Measurements from ENCODE around the gene PNRC1. TPM values are rescaled to one million over a fixed set of nuclear protein-coding genes. Genes with fewer than 3 reads are reported as not detected.
A peak's percentile ranks its signal among the peaks of the same experiment; 100 is the strongest.

Gene PNRC1
- total RNA-seq, 1 experiment from 2014 or later = 66.9 TPM

DNA sequence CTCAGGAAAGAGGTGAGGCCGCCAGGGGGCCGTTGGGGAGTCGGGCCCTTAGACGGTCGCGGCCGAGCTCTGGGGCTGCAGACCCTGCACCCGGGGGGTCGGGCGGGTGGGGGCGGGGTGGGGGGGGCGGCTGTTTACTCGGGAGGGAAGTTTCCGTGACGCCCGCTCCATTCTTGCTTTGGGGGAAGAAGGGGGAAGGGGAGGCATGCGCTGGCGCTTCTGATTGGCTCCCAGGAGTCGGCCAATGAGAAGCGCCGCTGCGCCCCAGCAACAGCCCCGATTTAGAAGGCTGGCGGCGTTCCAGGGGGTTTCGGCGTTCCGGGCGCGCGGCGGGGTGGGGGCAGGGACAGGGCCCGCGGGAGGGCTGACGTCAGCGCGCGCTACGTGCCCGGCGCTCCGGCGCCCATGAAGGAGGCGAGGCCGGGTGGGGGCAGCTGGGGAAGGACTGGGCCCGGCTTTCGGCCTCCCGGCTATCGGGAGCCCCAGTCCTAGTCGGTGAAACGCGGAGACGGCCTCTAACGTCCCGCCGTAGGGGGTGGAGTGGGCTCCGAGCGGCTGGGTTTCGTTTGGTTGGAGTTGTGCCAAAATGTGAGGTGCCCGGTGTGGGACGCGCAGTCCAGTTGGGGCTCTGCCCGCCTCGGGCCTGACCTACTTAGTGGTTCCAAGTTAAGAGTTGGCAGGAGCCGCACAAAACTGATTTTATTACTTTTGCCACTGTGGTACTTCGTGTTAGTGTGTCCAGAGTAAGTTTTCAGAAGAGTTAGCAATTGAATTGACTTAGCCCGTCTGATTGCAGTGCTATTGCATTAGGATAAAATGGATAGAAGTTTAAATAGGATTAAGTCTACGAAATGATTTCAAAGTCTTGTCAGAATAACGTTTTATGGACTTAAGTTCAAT lies 1.1 kb downstream of the PNRC1 start:
- POLR2A ChIA-PET (ENCODE audit: unreplicated experiment) = interaction anchor here (1.8 kb wide), 1 partner anchor 217 kb away, joined by 22 read pairs; no protein-coding TSS in a partner anchor
- CTCF ChIA-PET = no interaction called here
- Histone ChIP-seq H2AFZ (peak overlapping the region; percentile 73), H3K79me2 (ENCODE audit: low read depth) (peaks cover 27% of the 10 kb centered on the region), H3K9me2 (ENCODE audit: insufficient read depth) (no peaks in the 10 kb centered on the region), H3K9me3 (ENCODE audit: insufficient read depth, low read depth) (no peaks in the 10 kb centered on the region), H3K4me2 (peak overlapping the region; percentile 96), H3K36me3 (ENCODE audit: low read depth) (0 out of 2 replicates have a peak, but pooled peaks cover 9% of the 10 kb centered on the region), H3K27ac (peak overlapping the region; percentile 75), H4K20me1 (ENCODE audit: insufficient read depth) (peaks cover 15% of the 10 kb centered on the region), H3K27me3 (ENCODE audit: insufficient read depth, low read depth) (no peaks in the 10 kb centered on the region), H3K4me1 (replicated peaks; ENCODE audit: insufficient read depth) (no peaks in the 10 kb centered on the region; the same call in 1 of the 2 replicates), H3K4me3 (peak overlapping the region; percentile 98), H3F3A (ENCODE audit: insufficient read depth, low read depth) (0 out of 2 replicates have a peak, but pooled peaks cover 6% of the 10 kb centered on the region)
- BruUV-seq (replicated peaks) = no TSS peak
- DNase-seq = peak; percentile 77 to 95
- TF ChIP-seq, protein P1, sequence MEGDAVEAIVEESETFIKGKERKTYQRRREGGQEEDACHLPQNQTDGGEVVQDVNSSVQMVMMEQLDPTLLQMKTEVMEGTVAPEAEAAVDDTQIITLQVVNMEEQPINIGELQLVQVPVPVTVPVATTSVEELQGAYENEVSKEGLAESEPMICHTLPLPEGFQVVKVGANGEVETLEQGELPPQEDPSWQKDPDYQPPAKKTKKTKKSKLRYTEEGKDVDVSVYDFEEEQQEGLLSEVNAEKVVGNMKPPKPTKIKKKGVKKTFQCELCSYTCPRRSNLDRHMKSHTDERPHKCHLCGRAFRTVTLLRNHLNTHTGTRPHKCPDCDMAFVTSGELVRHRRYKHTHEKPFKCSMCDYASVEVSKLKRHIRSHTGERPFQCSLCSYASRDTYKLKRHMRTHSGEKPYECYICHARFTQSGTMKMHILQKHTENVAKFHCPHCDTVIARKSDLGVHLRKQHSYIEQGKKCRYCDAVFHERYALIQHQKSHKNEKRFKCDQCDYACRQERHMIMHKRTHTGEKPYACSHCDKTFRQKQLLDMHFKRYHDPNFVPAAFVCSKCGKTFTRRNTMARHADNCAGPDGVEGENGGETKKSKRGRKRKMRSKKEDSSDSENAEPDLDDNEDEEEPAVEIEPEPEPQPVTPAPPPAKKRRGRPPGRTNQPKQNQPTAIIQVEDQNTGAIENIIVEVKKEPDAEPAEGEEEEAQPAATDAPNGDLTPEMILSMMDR (conservative IDR thresholded peaks at IDR 0.05) = no peak
- TF ChIP-seq EZH2 (IDR thresholded peaks at IDR 0.05; ENCODE audit: low read depth) = no peak
- intact Hi-C loops (cut with micrococcal nuclease; ENCODE audit: unreplicated experiment) = loop anchor here (2.0 to 5.0 kb wide), 4 partner anchors 65 to 271 kb away; partner anchors contain the start of genes PM20D2 and UBE2J1

DNA sequence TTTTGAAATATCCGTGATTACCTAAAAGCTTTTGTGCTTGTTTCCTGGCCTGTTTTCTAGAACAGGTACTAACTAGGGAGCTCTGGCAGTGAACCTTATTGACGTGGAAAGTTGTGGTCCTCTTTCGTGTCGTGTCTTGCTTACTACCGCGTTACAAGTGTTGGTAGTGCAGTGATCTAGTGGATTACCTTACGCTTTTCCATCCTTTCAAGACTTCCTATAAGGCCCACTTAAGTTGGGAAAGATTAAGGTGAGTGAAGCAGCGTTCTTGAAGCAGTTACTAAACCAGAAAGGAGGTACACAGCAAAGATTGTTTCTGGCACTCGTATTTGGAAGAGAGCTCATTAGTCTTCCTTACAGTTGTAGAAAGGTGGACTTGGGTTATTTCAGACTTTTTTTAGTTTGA lies 1.9 kb downstream of the PNRC1 start:
- CTCF ChIA-PET = interaction anchor here (1.5 kb wide), 1 partner anchor 100 kb away, joined by 5 read pairs; no protein-coding TSS in a partner anchor
- peaks cover 15% of the 10 kb centered on the region for H4K20me1 ChIP-seq (ENCODE audit: insufficient read depth)

DNA sequence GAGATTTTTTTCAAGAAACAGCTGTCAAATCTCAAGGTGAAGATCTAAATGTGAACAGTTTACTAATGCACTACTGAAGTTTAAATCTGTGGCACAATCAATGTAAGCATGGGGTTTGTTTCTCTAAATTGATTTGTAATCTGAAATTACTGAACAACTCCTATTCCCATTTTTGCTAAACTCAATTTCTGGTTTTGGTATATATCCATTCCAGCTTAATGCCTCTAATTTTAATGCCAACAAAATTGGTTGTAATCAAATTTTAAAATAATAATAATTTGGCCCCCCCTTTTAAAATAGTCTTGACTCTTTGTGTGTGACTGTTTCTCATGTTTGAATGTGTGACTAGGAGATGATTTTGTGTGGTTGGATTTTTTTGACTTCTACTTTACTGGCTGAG lies 4.0 kb downstream of the PNRC1 start:
- peaks cover 15% of the 10 kb centered on the region for H4K20me1 ChIP-seq (ENCODE audit: insufficient read depth)
- 0 out of 2 replicates have a peak, but pooled peaks cover 5% of the 10 kb centered on the region for H3F3A ChIP-seq (ENCODE audit: insufficient read depth, low read depth)
- ChIA-PET CTCF (no interaction called here), POLR2A (ENCODE audit: unreplicated experiment) (interaction anchor here (0.6 kb wide), 1 partner anchor 60 kb away, joined by 3 read pairs; no protein-coding TSS in a partner anchor)
- BruUV-seq (replicated peaks) = no TSS peak
- H3K36me3 ChIP-seq (ENCODE audit: low read depth) = 0 out of 2 replicates have a peak, but pooled peaks cover 9% of the 10 kb centered on the region
- no peaks in the 10 kb centered on the region for H3K27me3 ChIP-seq (ENCODE audit: insufficient read depth, low read depth)
- H3K9me2 ChIP-seq (ENCODE audit: insufficient read depth) = no peaks in the 10 kb centered on the region
- peaks cover 27% of the 10 kb centered on the region for H3K79me2 ChIP-seq (ENCODE audit: low read depth)
- TF ChIP-seq, protein P1 (conservative IDR thresholded peaks at IDR 0.05) = no peak
- no peak for TF ChIP-seq EZH2 (IDR thresholded peaks at IDR 0.05; ENCODE audit: low read depth)
- no peak overlapping the region for H3K4me2 ChIP-seq
- intact Hi-C loops (cut with micrococcal nuclease; ENCODE audit: unreplicated experiment) = loop anchor here (5.0 kb wide), 1 partner anchor 268 kb away; the partner anchor contains the start of gene UBE2J1
- no peaks in the 10 kb centered on the region; the same call in 1 of the 2 replicates for H3K4me1 ChIP-seq (replicated peaks; ENCODE audit: insufficient read depth)
- no peak overlapping the region for H3K4me3 ChIP-seq
- no peaks in the 10 kb centered on the region for H3K9me3 ChIP-seq (ENCODE audit: insufficient read depth, low read depth)
- H2AFZ ChIP-seq = no peak overlapping the region
- no peak overlapping the region for H3K27ac ChIP-seq
- DNase-seq = no peak

More for the DNA sequence above, 1.9 kb downstream of the PNRC1 start:
- no peaks in the 10 kb centered on the region; the same call in 1 of the 2 replicates for H3K4me1 ChIP-seq (replicated peaks; ENCODE audit: insufficient read depth)
- H3K79me2 ChIP-seq (ENCODE audit: low read depth) = peaks cover 27% of the 10 kb centered on the region
- no TSS peak for BruUV-seq (replicated peaks)
- POLR2A ChIA-PET (ENCODE audit: unreplicated experiment) = interaction anchor here (0.6 kb wide), 1 partner anchor 75 kb away, joined by 3 read pairs; no protein-coding TSS in a partner anchor
- no peaks in the 10 kb centered on the region for H3K27me3 ChIP-seq (ENCODE audit: insufficient read depth, low read depth)
- H3K4me3 ChIP-seq = peak overlapping the region; percentile 98
- H3K36me3 ChIP-seq (ENCODE audit: low read depth) = 0 out of 2 replicates have a peak, but pooled peaks cover 9% of the 10 kb centered on the region
- no peaks in the 10 kb centered on the region for H3K9me2 ChIP-seq (ENCODE audit: insufficient read depth)
- H3K27ac ChIP-seq = peak overlapping the region; percentile 75; the same call in 1 of the 2 replicates
- H2AFZ ChIP-seq = no peak overlapping the region
- intact Hi-C loops (cut with micrococcal nuclease; ENCODE audit: unreplicated experiment) = loop anchor here (5.0 kb wide), 1 partner anchor 270 kb away; the partner anchor contains the start of gene UBE2J1
- no peak for DNase-seq
- H3K9me3 ChIP-seq (ENCODE audit: insufficient read depth, low read depth) = no peaks in the 10 kb centered on the region
- peak overlapping the region; percentile 96 for H3K4me2 ChIP-seq
- H3F3A ChIP-seq (ENCODE audit: insufficient read depth, low read depth) = 0 out of 2 replicates have a peak, but pooled peaks cover 6% of the 10 kb centered on the region
- TF ChIP-seq EZH2 (IDR thresholded peaks at IDR 0.05; ENCODE audit: low read depth) = no peak
- TF ChIP-seq, protein P1 (conservative IDR thresholded peaks at IDR 0.05) = no peak

Measured in PC-9 (cell line).